ENCODE measurements around the gene RTL10.

- no peak for TF ChIP-seq CTCF (IDR thresholded peaks at IDR 0.05)
- no peak for TF ChIP-seq POLR2A (IDR thresholded peaks at IDR 0.05)
Measured at GRCh38 chr22:19871023-19871844, 16.6 kb upstream of the RTL10 start.

All from ovary (tissue), 3 donors.